Measurements from ENCODE around the gene ADAMTS16.
"Not testable (repeated sequence)": the region's sequence is repeated elsewhere in the genome, so short reads cannot be mapped to it uniquely, and the experiment has no call there.

Gene ADAMTS16, protein sequence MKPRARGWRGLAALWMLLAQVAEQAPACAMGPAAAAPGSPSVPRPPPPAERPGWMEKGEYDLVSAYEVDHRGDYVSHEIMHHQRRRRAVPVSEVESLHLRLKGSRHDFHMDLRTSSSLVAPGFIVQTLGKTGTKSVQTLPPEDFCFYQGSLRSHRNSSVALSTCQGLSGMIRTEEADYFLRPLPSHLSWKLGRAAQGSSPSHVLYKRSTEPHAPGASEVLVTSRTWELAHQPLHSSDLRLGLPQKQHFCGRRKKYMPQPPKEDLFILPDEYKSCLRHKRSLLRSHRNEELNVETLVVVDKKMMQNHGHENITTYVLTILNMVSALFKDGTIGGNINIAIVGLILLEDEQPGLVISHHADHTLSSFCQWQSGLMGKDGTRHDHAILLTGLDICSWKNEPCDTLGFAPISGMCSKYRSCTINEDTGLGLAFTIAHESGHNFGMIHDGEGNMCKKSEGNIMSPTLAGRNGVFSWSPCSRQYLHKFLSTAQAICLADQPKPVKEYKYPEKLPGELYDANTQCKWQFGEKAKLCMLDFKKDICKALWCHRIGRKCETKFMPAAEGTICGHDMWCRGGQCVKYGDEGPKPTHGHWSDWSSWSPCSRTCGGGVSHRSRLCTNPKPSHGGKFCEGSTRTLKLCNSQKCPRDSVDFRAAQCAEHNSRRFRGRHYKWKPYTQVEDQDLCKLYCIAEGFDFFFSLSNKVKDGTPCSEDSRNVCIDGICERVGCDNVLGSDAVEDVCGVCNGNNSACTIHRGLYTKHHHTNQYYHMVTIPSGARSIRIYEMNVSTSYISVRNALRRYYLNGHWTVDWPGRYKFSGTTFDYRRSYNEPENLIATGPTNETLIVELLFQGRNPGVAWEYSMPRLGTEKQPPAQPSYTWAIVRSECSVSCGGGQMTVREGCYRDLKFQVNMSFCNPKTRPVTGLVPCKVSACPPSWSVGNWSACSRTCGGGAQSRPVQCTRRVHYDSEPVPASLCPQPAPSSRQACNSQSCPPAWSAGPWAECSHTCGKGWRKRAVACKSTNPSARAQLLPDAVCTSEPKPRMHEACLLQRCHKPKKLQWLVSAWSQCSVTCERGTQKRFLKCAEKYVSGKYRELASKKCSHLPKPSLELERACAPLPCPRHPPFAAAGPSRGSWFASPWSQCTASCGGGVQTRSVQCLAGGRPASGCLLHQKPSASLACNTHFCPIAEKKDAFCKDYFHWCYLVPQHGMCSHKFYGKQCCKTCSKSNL
- 0 to 0.11 (median 0) reads per million in 18 experiments for total RNA-seq

DNA sequence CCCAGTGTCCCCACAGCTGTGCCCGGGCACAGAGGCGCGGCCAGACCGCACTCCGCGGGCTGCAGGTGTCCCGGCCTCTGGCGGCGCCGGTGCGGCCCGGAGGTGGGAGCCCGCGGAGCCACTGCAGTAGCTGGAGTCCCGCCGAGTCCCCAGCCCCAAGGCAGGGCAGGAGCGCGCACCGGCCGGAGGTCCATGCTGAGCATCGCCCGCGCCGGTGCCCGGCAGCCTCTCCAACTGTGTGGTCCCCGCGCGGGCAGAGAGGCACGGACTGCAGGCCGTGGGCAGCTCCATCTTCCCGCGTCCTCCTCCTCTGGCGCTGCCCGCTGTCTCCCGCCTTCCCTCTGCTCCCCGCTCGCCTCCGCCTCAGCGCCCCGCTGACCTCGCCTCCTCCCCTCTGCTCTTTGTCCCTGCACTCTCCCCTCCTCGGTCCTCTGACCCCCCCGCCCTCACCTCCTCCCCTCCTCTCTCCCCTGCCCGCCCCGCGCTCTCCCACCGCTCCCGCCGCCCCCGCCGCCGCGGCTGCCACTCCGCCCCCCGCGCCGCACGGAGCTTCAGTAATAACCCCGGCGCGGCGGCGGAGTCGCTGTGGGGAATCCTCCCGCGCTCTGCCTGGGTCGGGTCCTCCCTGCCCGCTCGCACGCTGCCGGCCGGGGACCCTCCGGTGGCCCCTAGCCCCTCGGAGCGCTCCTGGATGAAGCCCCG, at the start of gene ADAMTS16:
TSS of gene ADAMTS16 (plus strand) at position 554 of the 702 bp plus-strand sequence. CDS start at position 692, 138 bp downstream.
- DNase-seq: no peak

DNA sequence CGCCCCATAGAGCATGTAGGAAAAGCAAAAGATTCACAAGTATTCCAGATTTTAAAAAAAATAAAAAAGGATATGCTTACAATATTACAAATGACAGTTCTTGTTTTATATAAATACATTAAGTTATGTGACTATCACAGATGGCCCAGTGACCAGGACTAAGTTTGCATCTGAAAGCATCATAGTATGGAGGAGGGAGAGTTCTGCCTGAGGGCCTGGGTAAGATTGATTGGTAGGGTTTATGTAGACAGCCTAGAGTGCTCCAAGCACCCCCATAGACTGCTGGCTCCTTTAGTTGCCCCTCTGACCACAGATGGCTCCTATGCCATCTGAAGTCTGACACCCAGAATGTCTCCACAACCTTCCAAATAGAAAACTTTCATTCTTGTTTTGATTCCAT, 48.0 kb upstream of the ADAMTS16 start:
- DNase-seq: no peak

DNA sequence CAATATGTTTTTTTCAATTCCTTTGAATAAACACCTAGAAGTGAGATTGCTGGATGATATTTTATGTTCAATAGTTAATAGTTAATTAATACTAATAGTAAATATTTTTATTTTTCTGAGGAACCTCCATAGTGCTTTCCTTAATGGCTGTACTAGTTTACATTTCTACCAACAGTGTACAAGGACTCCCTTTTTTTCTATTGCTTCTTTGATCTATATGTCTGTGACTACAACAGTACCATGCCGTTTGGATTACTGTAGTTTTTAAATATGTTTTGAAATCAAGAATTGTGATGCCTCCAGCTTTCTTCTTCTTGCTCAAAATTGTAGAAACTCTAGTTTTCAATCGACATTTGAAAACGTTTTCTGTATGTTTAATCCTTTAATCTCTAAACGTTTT, 39.5 kb upstream of the ADAMTS16 start:
- DNase-seq: no peak

DNA sequence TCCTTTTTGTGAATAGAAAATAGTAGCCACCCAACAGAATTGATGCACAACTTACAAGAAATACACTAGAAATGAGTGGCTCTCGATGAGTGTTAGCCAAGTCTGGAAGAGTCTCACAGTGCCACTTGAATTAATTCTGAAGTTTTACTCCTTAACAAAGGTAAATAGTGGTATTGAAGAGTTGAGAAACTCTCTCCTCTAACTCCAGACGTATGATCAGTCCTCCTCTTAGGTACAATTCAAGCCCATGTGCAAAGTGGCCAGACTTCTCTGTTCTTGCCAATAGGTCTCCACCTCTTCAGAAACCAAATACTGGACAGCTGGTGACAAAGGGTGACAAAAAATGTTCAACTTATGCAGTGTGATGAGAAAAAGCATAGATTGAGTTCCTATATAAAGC, 38.5 kb upstream of the ADAMTS16 start:
- no peak for DNase-seq

DNA sequence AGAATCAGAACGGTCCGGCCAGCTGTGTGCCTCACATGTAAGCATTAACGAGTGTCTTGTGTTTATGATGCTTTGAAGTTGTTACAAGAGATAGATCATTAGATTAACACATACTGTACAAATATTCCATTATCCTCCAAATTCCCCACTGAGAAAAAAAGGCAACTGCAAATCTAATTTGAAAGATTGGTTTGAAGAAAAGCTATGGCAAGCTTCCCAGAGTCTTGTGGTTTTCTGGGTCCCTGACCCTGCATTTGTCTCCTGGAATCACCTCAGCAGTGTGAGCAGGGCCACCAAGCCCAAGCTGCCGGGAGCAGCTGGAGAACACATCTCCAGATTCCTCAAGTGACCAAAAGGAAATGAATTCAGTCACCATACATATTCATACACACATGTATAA, 36.9 kb upstream of the ADAMTS16 start:
- no peak for DNase-seq

DNA sequence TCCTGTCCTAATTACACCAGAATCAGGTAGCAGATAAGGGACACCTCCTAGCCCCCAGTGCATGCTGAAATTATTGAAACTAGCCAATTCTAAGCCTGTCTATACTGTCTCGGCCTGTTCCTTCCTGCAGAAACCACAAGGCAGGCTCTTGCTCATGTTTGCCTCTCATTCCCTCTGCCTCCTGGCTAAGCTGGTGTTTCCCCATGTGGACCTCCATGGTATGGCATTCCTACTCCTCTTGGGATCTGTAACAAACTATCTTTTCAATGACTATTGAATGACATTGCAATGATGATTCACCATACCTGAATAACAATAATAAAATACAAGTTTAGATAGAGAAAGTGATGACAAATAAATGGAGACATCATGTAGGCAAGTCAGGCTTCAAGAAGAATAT, 35.6 kb upstream of the ADAMTS16 start:
- no peak for DNase-seq

DNA sequence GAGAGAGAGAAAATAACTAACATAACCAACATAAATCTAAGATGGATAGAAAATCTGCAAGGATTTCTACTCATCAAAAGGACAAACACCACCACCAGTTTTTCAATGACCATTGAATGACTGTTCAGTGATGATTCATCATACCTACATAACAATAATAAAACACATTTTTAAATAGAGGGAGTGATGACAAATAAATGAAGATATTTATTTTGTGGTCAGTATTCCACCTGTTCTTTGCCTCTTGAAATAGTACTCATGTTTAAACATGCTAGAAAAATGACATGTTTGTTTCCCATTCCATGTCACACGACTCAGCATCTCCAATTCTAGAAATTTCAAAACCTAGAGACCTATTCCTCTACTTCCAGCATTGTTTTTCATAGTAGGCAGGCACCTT, 34.6 kb upstream of the ADAMTS16 start:
- DNase-seq: no peak

DNA sequence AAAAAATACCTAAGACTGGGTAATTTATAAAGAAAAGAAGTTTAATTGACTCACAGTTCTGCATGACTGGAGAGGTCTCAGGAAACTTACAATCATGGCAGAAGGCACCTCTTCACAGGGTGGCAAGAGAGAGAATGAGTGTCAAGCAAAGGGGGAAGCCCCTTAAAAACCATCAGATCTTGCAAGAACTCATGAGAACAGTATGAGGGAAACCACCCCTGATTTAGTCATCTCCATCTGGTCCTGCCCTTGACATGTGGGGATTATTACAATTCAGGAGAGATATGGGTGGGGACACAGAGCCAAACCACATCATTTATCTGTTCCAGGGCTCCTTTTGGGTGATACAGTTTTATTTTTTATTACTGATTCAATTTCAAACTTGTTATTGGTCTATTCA, 23.2 kb upstream of the ADAMTS16 start:
- DNase-seq: no peak

DNA sequence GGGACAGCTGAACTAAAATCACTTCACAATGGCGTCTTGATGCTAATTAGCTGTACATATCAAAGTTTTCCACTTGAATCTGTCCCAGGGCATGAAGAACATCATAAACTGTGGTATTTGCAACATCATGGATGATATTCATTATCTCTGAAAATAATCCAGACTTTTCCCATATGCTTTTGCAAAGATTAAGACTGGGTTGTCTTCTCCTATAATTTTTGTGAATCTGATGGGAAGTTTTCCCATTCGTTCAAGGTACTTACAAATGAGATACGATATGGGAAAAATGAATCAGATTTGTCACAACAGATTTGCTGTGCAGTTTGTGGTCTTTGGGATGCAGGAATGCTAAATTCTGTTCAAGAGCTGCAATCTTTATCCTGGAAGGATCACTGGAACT, 17.4 kb upstream of the ADAMTS16 start:
- DNase-seq: no peak

DNA sequence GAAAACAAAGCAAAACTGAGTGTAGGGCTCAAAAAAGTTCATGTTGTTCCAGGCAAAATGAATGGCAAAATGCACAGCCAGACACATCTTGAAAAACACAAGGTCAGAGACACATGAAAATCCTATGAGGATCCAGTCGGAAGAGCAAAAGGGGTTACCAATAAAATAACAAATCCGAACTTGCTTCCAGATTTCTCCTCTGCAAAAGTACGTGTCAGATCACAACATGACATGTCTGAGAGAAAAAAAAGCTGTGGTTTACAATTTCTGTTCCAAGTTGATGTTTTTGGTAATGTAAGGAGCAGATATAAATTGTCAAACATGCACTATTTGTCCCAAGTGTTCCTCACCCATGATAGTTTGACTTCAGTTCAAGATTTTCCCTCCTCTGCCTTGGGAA, 15.9 kb upstream of the ADAMTS16 start:
- no peak for DNase-seq

DNA sequence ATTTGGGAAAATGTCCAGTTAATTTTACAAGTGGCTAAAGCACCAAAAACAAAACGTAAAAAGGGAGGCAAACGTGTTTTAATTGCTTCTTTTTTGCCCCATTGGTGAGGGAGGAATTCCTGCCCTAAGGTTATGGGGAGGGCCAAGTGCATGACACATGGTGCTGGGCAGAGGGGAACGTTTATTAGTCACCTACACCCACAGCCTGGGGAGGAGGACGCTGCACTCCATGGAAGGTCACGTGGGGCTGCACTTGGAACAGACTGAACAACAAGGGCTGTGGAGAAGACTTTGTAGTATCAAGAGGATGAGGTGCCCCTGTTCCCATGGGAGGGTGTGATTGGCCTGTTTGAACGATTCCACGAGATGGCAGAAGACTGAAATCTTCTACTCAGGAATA, 13.7 kb upstream of the ADAMTS16 start:
- DNase-seq: no peak

DNA sequence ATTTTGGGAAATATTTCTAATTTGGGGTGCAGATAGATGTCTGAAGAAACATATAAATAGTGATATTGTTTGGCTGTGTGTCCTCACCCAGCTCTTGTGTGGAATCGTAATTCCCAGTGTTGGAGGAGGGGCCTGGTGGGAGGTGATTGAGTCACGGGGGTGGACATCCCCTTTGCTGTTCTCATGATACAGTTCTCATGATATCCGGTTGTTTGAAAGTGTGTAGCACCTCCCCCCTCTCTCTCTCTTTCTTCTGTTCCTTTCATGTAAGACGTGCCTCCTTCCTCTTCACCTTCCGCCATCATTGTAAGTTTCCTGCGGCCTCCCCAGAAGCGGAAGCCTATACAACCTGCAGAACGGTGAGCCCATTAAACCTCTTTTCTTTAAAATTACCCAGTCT, 11.4 kb upstream of the ADAMTS16 start:
- DNase-seq: no peak

DNA sequence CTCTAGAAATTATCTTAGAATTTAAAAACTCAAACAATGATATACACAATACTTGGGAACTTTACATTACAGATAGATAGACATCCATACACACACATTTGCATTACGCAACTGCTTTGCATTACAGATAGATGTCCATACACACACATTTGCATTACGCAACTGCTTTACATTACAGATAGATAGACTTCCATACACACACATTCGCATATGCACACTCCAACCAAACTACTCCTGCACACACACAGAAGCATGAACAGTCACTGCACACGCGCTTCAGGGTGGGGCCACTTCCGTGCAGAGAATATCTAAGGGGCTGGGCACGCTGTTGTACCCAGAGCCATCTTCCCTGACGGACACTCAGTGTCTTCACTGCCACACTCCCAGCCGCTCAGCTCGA, 7.9 kb upstream of the ADAMTS16 start:
- no peak for DNase-seq

DNA sequence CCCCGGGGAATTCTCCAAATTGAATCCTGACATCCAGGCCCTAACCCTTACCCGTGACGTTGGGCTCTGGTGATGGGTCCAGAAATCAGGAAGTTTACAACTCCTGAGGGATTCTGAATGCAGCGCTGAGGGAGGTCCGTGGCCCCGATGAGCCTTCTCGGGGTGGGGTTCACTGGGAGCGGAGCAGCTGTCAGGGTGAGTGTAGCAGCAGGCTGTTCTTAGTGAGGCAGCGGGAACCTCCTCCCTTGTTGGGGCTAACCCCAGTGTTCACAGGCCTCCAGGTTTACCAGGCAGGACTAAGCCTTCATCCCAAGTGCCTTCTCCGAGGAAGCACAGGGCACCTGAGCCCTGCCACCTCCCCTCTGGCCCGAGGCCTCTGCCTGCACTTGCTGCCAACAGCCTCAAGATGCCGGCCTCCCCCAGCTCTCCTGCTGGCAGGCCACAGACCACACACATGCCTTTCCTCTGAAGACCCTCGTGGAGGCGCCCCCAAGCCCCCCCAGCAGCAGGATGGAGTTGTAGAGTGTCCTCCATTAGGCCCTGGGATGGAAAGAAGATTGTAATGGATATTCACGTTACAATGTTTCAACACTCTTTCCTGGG, 7.3 kb upstream of the ADAMTS16 start:
- DNase-seq: no peak

DNA sequence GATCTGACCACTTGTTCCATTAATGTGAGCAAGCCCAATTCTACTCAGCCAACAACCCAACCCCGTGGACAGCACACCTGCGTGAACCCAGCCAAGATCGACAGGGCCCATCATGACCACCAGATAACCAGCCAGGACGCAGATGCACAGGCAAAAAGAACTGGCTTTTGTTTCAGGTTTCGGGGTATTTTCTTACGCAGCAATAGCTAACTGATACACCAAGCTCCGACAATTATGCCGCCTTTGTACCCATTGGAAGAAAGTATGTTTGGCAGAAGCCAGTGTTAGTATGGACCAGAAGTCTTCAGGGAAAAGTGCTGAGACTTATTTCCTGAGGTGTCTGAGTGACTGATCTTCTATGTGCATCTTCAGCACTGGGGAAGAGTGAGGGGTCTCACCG, 6.0 kb upstream of the ADAMTS16 start:
- no peak for DNase-seq

DNA sequence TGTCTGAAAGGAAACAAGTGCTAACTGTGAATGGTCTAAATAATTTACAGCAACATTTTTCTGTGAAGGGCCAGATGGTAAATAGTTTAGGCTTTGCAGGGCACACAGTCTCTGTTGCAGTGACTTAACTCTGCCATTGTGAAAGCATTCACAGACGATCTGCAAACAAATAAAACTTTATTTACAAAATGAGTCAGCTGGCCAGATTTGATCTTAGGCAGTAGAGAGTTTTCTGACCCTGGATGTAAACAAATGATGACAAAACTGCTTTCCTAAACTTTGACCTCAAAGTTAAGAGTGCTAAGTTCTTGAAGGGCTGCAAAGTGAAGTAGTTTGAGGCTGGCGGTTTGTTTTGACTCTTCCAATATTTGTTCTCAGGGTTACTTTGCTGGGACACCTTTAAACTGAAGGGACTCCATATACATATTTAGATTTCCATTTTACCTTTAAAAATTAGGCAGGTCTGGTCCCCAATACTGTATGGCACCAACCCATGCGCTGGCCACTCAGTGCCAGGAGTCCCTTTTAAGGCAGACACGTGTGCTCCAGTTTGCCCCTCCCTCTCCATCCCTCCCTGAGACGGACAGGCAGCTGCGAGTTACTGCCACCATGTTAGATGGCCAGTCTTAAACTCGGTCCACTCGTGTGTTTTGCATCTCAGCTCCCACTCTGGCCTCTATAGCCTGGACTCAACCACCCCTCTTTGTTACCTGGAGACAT, 4.0 kb upstream of the ADAMTS16 start:
- no peak for DNase-seq

DNA sequence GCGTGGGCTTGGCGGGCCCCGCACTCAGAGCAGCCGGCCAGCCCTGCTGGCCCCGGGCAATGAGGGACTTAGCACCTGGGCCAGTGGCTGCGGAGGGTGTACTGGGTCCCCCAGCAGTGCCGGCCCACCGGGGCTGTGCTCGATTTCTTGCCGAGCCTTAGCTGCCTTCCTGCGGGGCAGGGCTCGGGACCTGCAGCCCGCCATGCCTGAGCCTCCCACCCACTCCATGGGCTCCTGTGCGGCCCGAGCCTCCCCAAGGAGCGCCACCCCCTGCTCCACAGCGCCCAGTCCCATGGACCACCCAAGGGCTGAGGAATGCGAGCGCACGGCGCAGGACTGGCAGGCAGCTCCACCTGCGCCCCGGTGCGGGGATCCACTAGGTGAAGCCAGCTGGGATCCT, 2.3 kb upstream of the ADAMTS16 start:
- not testable (repeated sequence) for DNase-seq

DNA sequence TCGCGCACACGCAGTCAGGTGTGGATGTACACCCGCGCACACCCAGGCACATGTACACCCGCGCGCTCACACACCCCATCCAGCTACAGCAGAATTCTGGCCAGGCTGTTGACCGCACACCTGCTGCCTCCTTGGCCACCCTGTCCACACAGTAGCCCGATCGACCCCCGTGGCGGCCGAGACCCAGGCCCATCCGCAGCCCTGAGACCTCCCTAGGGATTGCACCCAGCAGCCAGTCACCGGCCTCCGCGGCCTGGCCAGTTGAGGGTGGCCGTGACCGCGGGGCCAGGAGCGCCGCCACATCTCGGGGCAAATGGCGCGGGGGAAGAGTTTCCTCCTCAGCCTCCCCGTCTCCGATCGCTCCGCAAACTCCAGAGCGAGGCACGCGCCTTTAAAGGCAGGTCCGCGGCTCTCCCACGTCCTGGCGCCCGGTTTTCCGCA, 774 bp upstream of the ADAMTS16 start:
- no peak for DNase-seq

DNA sequence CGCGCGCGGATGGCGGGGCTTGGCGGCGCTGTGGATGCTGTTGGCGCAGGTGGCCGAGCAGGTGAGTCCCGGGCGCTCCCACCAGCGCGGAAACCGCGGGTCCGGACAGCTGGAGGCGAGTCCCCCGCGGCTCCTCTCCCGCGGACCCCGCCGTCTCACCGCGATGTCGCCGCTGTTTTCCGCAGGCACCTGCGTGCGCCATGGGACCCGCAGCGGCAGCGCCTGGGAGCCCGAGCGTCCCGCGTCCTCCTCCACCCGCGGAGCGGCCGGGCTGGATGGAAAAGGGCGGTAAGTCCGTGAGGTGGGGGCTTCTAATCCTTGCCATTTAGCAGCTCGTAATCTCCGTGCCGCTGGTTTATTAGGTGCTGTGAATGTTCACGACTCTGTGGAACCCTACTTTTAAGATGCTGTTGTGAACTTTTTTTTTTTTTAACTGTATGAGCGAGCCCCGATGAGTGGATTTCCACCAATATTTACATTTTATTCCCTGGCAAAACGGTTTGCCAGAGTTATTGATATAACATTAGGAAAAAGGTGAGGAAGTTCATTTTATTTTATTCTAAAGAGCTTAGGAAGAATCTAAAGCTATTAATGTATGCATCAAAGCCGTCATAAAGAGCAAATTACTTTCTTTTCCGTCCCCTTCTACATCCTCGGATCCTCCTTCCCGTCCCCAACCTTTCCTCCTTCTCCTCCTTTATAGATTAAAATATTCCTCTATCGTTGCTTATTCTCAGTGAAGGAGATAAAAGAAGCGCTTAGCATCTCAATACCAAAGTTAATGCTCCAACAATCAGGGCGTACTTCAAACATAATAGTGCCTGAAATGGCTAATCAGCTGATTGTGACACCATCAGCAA, 579 bp downstream of the ADAMTS16 start:
- no peak for DNase-seq

DNA sequence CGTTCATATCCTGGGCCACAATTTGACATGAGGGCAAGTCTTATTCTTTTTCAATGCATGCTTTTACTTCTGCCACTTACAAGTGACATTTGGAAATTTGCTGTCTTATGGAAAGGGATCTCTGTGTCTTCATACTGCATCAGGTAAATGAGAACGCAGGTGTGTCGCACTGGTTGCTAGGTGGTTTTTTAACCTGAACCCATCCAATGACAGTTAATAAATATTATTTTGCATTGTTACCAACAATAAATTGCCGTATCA, 1.1 kb downstream of the ADAMTS16 start:
- no peak for DNase-seq

Data from inflammatory macrophage (primary cell).